Liver (tissue), 9 donors: ENCODE results near the gene CHSY1. TPM values are rescaled to one million over a fixed set of nuclear protein-coding genes. Genes with fewer than 3 reads are reported as not detected.

Experiments
- DNase-seq: peaks from one replicate; pipeline ENCODE4 v3.0.0-alpha.2; 2017; ENCODE audit warnings: low spot score
- H3K27ac ChIP-seq, 2 donors: one replicate each; pipeline ENCODE4 v1.7.0; 2013; ENCODE audit warnings: inconsistent platforms in 2 of 2, low read length in 2 of 2, control low read depth in 1 of 2, low read depth in 1 of 2, mild to moderate bottlenecking in 1 of 2
- H3K27me3 ChIP-seq, 4 donors: one replicate each; pipeline versions ENCODE4 v1.6.1 to v1.7.0; 2013; ENCODE audit warnings: low read length in 3 of 4, inconsistent platforms in 1 of 4, mild to moderate bottlenecking in 1 of 4, moderate library complexity in 1 of 4; ENCODE audit not compliant: control insufficient read depth in 4 of 4, insufficient read depth in 4 of 4
- H3K36me3 ChIP-seq, 4 donors: one replicate each; pipeline versions ENCODE4 v1.6.1 to v1.7.0; 2013; ENCODE audit warnings: low read length in 3 of 4, mild to moderate bottlenecking in 3 of 4, low read depth in 1 of 4, moderate library complexity in 1 of 4; ENCODE audit not compliant: control insufficient read depth in 4 of 4, insufficient read depth in 3 of 4
- H3K4me1 ChIP-seq, 4 donors: one replicate each; pipeline versions ENCODE4 v1.6.1 to v1.7.0; 2013; ENCODE audit warnings: low read length in 3 of 4, mild to moderate bottlenecking in 3 of 4, moderate library complexity in 1 of 4; ENCODE audit not compliant: control insufficient read depth in 4 of 4, insufficient read depth in 4 of 4
- H3K4me3 ChIP-seq, 3 donors: one replicate each; pipeline versions ENCODE4 v1.6.1 to v1.7.0; 2013; ENCODE audit warnings: low read length in 3 of 3, control low read depth in 1 of 3, low read depth in 1 of 3, mild to moderate bottlenecking in 1 of 3
- H3K9ac ChIP-seq, 2 donors: one replicate each; pipeline ENCODE4 v1.7.0; 2013; ENCODE audit warnings: low read length in 2 of 2, mild to moderate bottlenecking in 2 of 2, moderate library complexity in 2 of 2, control low read depth in 1 of 2, low read depth in 1 of 2
- H3K9me3 ChIP-seq, 4 donors: one replicate each; pipeline versions ENCODE4 v1.6.1 to v1.7.0; 2013; ENCODE audit warnings: low read length in 3 of 4; ENCODE audit not compliant: control insufficient read depth in 4 of 4
- ATF3 ChIP-seq: IDR thresholded peaks from 2 replicates; pipeline ENCODE4 v1.6.1; 2016; ENCODE audit warnings: antibody characterized with exemption
- CTCF ChIP-seq: fragments of 150-350 bp; IDR thresholded peaks from 2 replicates; pipeline ENCODE4 v1.5.1; 2017; ENCODE audit warnings: improper control_type of control experiment, low read depth, low read length; ENCODE audit not compliant: missing input control
- EGR1 ChIP-seq, 2 donors: IDR thresholded peaks; 2 replicates each; pipeline ENCODE4 v1.6.1; 2016 to 2018; ENCODE audit warnings: antibody characterized with exemption in 2 of 2, low read depth in 2 of 2
- FOXA1 ChIP-seq: IDR thresholded peaks from 2 replicates; pipeline ENCODE4 v1.6.1; 2016; ENCODE audit warnings: antibody characterized with exemption
- FOXA2 ChIP-seq: IDR thresholded peaks from 2 replicates; pipeline ENCODE4 v1.6.1; 2016; ENCODE audit warnings: antibody characterized with exemption
- GABPA ChIP-seq, 2 donors: IDR thresholded peaks in 1 of 2; conservative IDR thresholded peaks in 1 of 2; 2 replicates each; pipeline ENCODE4 v1.6.1; 2016; ENCODE audit warnings: antibody characterized with exemption in 2 of 2, mild to moderate bottlenecking in 1 of 2, moderate library complexity in 1 of 2
- HNF4A ChIP-seq, 2 donors: conservative IDR thresholded peaks; 2 replicates each; pipeline ENCODE4 v1.6.1; 2016; ENCODE audit warnings: antibody characterized with exemption in 2 of 2, mild to moderate bottlenecking in 2 of 2
- HNF4G ChIP-seq: IDR thresholded peaks from 2 replicates; pipeline ENCODE4 v1.6.1; 2016; ENCODE audit warnings: antibody characterized with exemption
- JUND ChIP-seq, 2 donors: IDR thresholded peaks; 2 replicates each; pipeline ENCODE4 v1.6.1; 2016; ENCODE audit warnings: antibody characterized with exemption in 2 of 2
- MAX ChIP-seq: IDR thresholded peaks from 2 replicates; pipeline ENCODE4 v1.6.1; 2016; ENCODE audit warnings: antibody characterized with exemption
- NR2F2 ChIP-seq: IDR thresholded peaks from 2 replicates; pipeline ENCODE4 v1.6.1; 2016; ENCODE audit warnings: antibody characterized with exemption
- RAD21 ChIP-seq, 2 donors: IDR thresholded peaks; 2 replicates each; pipeline ENCODE4 v1.6.1; 2016; ENCODE audit warnings: antibody characterized with exemption in 2 of 2, mild to moderate bottlenecking in 2 of 2
- REST ChIP-seq: IDR thresholded peaks from 2 replicates; pipeline ENCODE4 v1.6.1; 2016; ENCODE audit warnings: antibody characterized with exemption, mild to moderate bottlenecking
- RXRA ChIP-seq, 2 donors: IDR thresholded peaks; 2 replicates each; pipeline ENCODE4 v1.6.1; 2017 to 2018; ENCODE audit warnings: antibody characterized with exemption in 2 of 2, mild to moderate bottlenecking in 1 of 2
- SP1 ChIP-seq: IDR thresholded peaks from 2 replicates; pipeline ENCODE4 v1.6.1; 2018; ENCODE audit warnings: antibody characterized with exemption, mild to moderate bottlenecking
- TAF1 ChIP-seq: conservative IDR thresholded peaks from 2 replicates; pipeline ENCODE4 v1.6.1; 2016; ENCODE audit warnings: antibody characterized with exemption, mild to moderate bottlenecking
- YY1 ChIP-seq: IDR thresholded peaks from 2 replicates; pipeline ENCODE4 v1.6.1; 2016; ENCODE audit warnings: antibody characterized with exemption, mild to moderate bottlenecking
- ZBTB33 ChIP-seq: IDR thresholded peaks from 2 replicates; pipeline ENCODE4 v1.6.1; 2016; ENCODE audit warnings: antibody characterized with exemption
- WGBS: extraction: QIAGEN DNeasy Blood & Tissue Kit; methylation state at CpG from one replicate; pipeline ENCODE4 v1.1.7; 2013; 5-methylcytosine and 5-hydroxymethylcytosine counted together
- polyA plus RNA-seq, 2 donors: library from polyadenylated mRNA; stranded (reverse) in 1 of 2; unstranded in 1 of 2; fragments of 200-250 nt in 1 of 2; fragments of >200 nt in 1 of 2; fragmentation: Nextera tagmentation in 1 of 2; extraction: Ambion mirVana in 1 of 2; gene quantifications; one replicate each; pipeline versions ENCODE4 v1.2.1 to v1.2.3, GENCODE V29; 2013 to 2015
- total RNA-seq, 2 donors: library from RNA; depleted of rRNA; stranded (reverse); fragments of >200 nt; gene quantifications; one replicate each; pipeline ENCODE4 v1.2.3, GENCODE V29; 2014
- donor health status: healthy.
- donor health status: healthy.
- donor health status: healthy.
- donor health status: healthy.
- donor health status: healthy.

CHSY1 gene
- total and polyA plus RNA-seq, 4 donors = 1.4 to 12.3 (median 6.6) TPM

GRCh38 chr15:101134780-101135179 is 117.1 kb downstream of the CHSY1 start:
- H3K27ac ChIP-seq = no peak overlapping the region
- 98% methylated on average over 5 of the region's 5 CpGs for WGBS
- TF ChIP-seq FOXA2 = no peak
- no peak for TF ChIP-seq RAD21 (IDR thresholded peaks at IDR 0.05)
- no peak for TF ChIP-seq MAX
- TF ChIP-seq ATF3 = no peak
- no peak for TF ChIP-seq JUND (IDR thresholded peaks at IDR 0.05)
- no peak for TF ChIP-seq SP1
- H3K4me3 ChIP-seq = no peak overlapping the region
- no peaks in the 10 kb centered on the region for H3K36me3 ChIP-seq
- DNase-seq = no peak
- no peaks in the 10 kb centered on the region for H3K27me3 ChIP-seq
- H3K4me1 ChIP-seq = no peaks in the 10 kb centered on the region
- no peak overlapping the region for H3K9ac ChIP-seq
- H3K9me3 ChIP-seq = no peaks in the 10 kb centered on the region

- WGBS = 90% methylated on average over 13 of the region's 13 CpGs
- H3K27ac ChIP-seq = no peak overlapping the region
- H3K9me3 ChIP-seq = no peaks in the 10 kb centered on the region
- no peak overlapping the region for H3K9ac ChIP-seq
- H3K36me3 ChIP-seq = no peaks in the 10 kb centered on the region
- no peak for TF ChIP-seq TAF1
- no peak for TF ChIP-seq CTCF
- no peak for TF ChIP-seq HNF4G
- no peak for TF ChIP-seq ATF3
- no peak for TF ChIP-seq RAD21 (IDR thresholded peaks at IDR 0.05)
- no peak for TF ChIP-seq REST
- TF ChIP-seq RXRA (IDR thresholded peaks at IDR 0.05) = no peak
- TF ChIP-seq FOXA2 = no peak
- no peak for TF ChIP-seq EGR1 (IDR thresholded peaks at IDR 0.05; ENCODE audit: low read depth in 2 of 2)
- no peak for TF ChIP-seq GABPA (IDR thresholded peaks at IDR 0.05 in 1 of 2, conservative IDR thresholded peaks at IDR 0.05 in 1 of 2)
- TF ChIP-seq HNF4A (conservative IDR thresholded peaks at IDR 0.05) = no peak
- no peak for TF ChIP-seq JUND (IDR thresholded peaks at IDR 0.05)
- TF ChIP-seq NR2F2 = no peak
- TF ChIP-seq SP1 = no peak
- TF ChIP-seq MAX = no peak
- no peak for TF ChIP-seq FOXA1
- no peak for TF ChIP-seq ZBTB33
- TF ChIP-seq YY1 = no peak
- no peaks in the 10 kb centered on the region for H3K27me3 ChIP-seq
- no peak overlapping the region for H3K4me3 ChIP-seq
- H3K4me1 ChIP-seq = no peaks in the 10 kb centered on the region
- DNase-seq = no peak
Measured at GRCh38 chr15:101133751-101134261, 118.0 kb downstream of the CHSY1 start.
